Liver (tissue), 9 donors: ENCODE results near the gene KMT5C. TPM values are rescaled to one million over a fixed set of nuclear protein-coding genes. Genes with fewer than 3 reads are reported as not detected.
"Not testable (repeated sequence)": the region's sequence is repeated elsewhere in the genome, so short reads cannot be mapped to it uniquely, and the experiment has no call there.

Experiments
- DNase-seq: peaks from one replicate; pipeline ENCODE4 v3.0.0-alpha.2; 2017; ENCODE audit warnings: low spot score
- H3K27ac ChIP-seq, 2 donors: one replicate each; pipeline ENCODE4 v1.7.0; 2013; ENCODE audit warnings: inconsistent platforms in 2 of 2, low read length in 2 of 2, control low read depth in 1 of 2, low read depth in 1 of 2, mild to moderate bottlenecking in 1 of 2
- H3K27me3 ChIP-seq, 4 donors: one replicate each; pipeline versions ENCODE4 v1.6.1 to v1.7.0; 2013; ENCODE audit warnings: low read length in 3 of 4, inconsistent platforms in 1 of 4, mild to moderate bottlenecking in 1 of 4, moderate library complexity in 1 of 4; ENCODE audit not compliant: control insufficient read depth in 4 of 4, insufficient read depth in 4 of 4
- H3K36me3 ChIP-seq, 4 donors: one replicate each; pipeline versions ENCODE4 v1.6.1 to v1.7.0; 2013; ENCODE audit warnings: low read length in 3 of 4, mild to moderate bottlenecking in 3 of 4, low read depth in 1 of 4, moderate library complexity in 1 of 4; ENCODE audit not compliant: control insufficient read depth in 4 of 4, insufficient read depth in 3 of 4
- H3K4me1 ChIP-seq, 4 donors: one replicate each; pipeline versions ENCODE4 v1.6.1 to v1.7.0; 2013; ENCODE audit warnings: low read length in 3 of 4, mild to moderate bottlenecking in 3 of 4, moderate library complexity in 1 of 4; ENCODE audit not compliant: control insufficient read depth in 4 of 4, insufficient read depth in 4 of 4
- H3K4me3 ChIP-seq, 3 donors: one replicate each; pipeline versions ENCODE4 v1.6.1 to v1.7.0; 2013; ENCODE audit warnings: low read length in 3 of 3, control low read depth in 1 of 3, low read depth in 1 of 3, mild to moderate bottlenecking in 1 of 3
- H3K9ac ChIP-seq, 2 donors: one replicate each; pipeline ENCODE4 v1.7.0; 2013; ENCODE audit warnings: low read length in 2 of 2, mild to moderate bottlenecking in 2 of 2, moderate library complexity in 2 of 2, control low read depth in 1 of 2, low read depth in 1 of 2
- H3K9me3 ChIP-seq, 4 donors: one replicate each; pipeline versions ENCODE4 v1.6.1 to v1.7.0; 2013; ENCODE audit warnings: low read length in 3 of 4; ENCODE audit not compliant: control insufficient read depth in 4 of 4
- ATF3 ChIP-seq: IDR thresholded peaks from 2 replicates; pipeline ENCODE4 v1.6.1; 2016; ENCODE audit warnings: antibody characterized with exemption
- FOXA1 ChIP-seq: IDR thresholded peaks from 2 replicates; pipeline ENCODE4 v1.6.1; 2016; ENCODE audit warnings: antibody characterized with exemption
- FOXA2 ChIP-seq: IDR thresholded peaks from 2 replicates; pipeline ENCODE4 v1.6.1; 2016; ENCODE audit warnings: antibody characterized with exemption
- GABPA ChIP-seq, 2 donors: IDR thresholded peaks in 1 of 2; conservative IDR thresholded peaks in 1 of 2; 2 replicates each; pipeline ENCODE4 v1.6.1; 2016; ENCODE audit warnings: antibody characterized with exemption in 2 of 2, mild to moderate bottlenecking in 1 of 2, moderate library complexity in 1 of 2
- HNF4A ChIP-seq, 2 donors: conservative IDR thresholded peaks; 2 replicates each; pipeline ENCODE4 v1.6.1; 2016; ENCODE audit warnings: antibody characterized with exemption in 2 of 2, mild to moderate bottlenecking in 2 of 2
- MAX ChIP-seq: IDR thresholded peaks from 2 replicates; pipeline ENCODE4 v1.6.1; 2016; ENCODE audit warnings: antibody characterized with exemption
- NR2F2 ChIP-seq: IDR thresholded peaks from 2 replicates; pipeline ENCODE4 v1.6.1; 2016; ENCODE audit warnings: antibody characterized with exemption
- REST ChIP-seq: IDR thresholded peaks from 2 replicates; pipeline ENCODE4 v1.6.1; 2016; ENCODE audit warnings: antibody characterized with exemption, mild to moderate bottlenecking
- SP1 ChIP-seq: IDR thresholded peaks from 2 replicates; pipeline ENCODE4 v1.6.1; 2018; ENCODE audit warnings: antibody characterized with exemption, mild to moderate bottlenecking
- TAF1 ChIP-seq: conservative IDR thresholded peaks from 2 replicates; pipeline ENCODE4 v1.6.1; 2016; ENCODE audit warnings: antibody characterized with exemption, mild to moderate bottlenecking
- ZBTB33 ChIP-seq: IDR thresholded peaks from 2 replicates; pipeline ENCODE4 v1.6.1; 2016; ENCODE audit warnings: antibody characterized with exemption
- WGBS: extraction: QIAGEN DNeasy Blood & Tissue Kit; methylation state at CpG from one replicate; pipeline ENCODE4 v1.1.7; 2013; 5-methylcytosine and 5-hydroxymethylcytosine counted together
- polyA plus RNA-seq, 2 donors: library from polyadenylated mRNA; stranded (reverse) in 1 of 2; unstranded in 1 of 2; fragments of 200-250 nt in 1 of 2; fragments of >200 nt in 1 of 2; fragmentation: Nextera tagmentation in 1 of 2; extraction: Ambion mirVana in 1 of 2; gene quantifications; one replicate each; pipeline versions ENCODE4 v1.2.1 to v1.2.3, GENCODE V29; 2013 to 2015
- total RNA-seq, 2 donors: library from RNA; depleted of rRNA; stranded (reverse); fragments of >200 nt; gene quantifications; one replicate each; pipeline ENCODE4 v1.2.3, GENCODE V29; 2014
- donor health status: healthy.
- donor health status: healthy.
- donor health status: healthy.
- donor health status: healthy.
- donor health status: healthy.

The KMT5C gene
- total and polyA plus RNA-seq, 4 donors, result 1.1 to 11.6 (median 3.0) TPM

GRCh38 chr19:55325172-55325571 lies 14.5 kb upstream of the KMT5C start, which contains the start of gene TMEM150B:
TMEM150B (minus strand) TSS chr19:55325341; CDS start chr19:55321036, 4,305 bp downstream.
- no peak within 1 kb of the TSS for H3K9ac ChIP-seq
- 74% methylated on average over 14 of the region's 14 CpGs for WGBS
- H3K27ac ChIP-seq, result no peak within 1 kb of the TSS
- H3K36me3 ChIP-seq, result no peaks in the 10 kb centered on the region
- no peak within 1 kb of the TSS for H3K4me3 ChIP-seq
- no peaks in the 10 kb centered on the region for H3K9me3 ChIP-seq
- no peaks in the 10 kb centered on the region for H3K4me1 ChIP-seq
- H3K27me3 ChIP-seq, result no peaks in the 10 kb centered on the region
- DNase-seq, result no peak
- TF ChIP-seq REST, result no peak

- H3K27ac ChIP-seq, H3K9ac ChIP-seq, H3K36me3 ChIP-seq, DNase-seq, H3K27me3 ChIP-seq, H3K9me3 ChIP-seq, H3K4me1 ChIP-seq, H3K4me3 ChIP-seq: not testable (repeated sequence)
- WGBS, result 81% methylated on average over 4 of the region's 4 CpGs
Measured at GRCh38 chr19:55328774-55329318, 10.8 kb upstream of the KMT5C start.

GRCh38 chr19:55329791-55330190 lies 9.9 kb upstream of the KMT5C start:
- H3K36me3 ChIP-seq, H3K9ac ChIP-seq, H3K4me1 ChIP-seq, H3K4me3 ChIP-seq, DNase-seq, H3K27me3 ChIP-seq, H3K27ac ChIP-seq, H3K9me3 ChIP-seq: not testable (repeated sequence)
- WGBS, result 85% methylated on average over 6 of the region's 6 CpGs

GRCh38 chr19:55333870-55334269 lies 5.8 kb upstream of the KMT5C start:
- Histone ChIP-seq H3K9me3 (no peaks in the 10 kb centered on the region), H3K9ac (no peak overlapping the region), H3K36me3 (no peaks in the 10 kb centered on the region), H3K27me3 (no peaks in the 10 kb centered on the region), H3K27ac (no peak overlapping the region), H3K4me3 (no peak overlapping the region), H3K4me1 (peaks cover 0 to 5% (median 1%) of the 10 kb centered on the region in 4 donors)
- 57% methylated on average over 11 of the region's 11 CpGs for WGBS
- TF ChIP-seq FOXA2 (no peak), HNF4A (conservative IDR thresholded peaks at IDR 0.05) (peak; percentile 12 to 40), SP1 (peak; percentile 11)
- no peak for DNase-seq

- no peak for DNase-seq
- WGBS, result 81% methylated on average over 7 of the region's 7 CpGs
- no peaks in the 10 kb centered on the region for H3K27me3 ChIP-seq
- no peaks in the 10 kb centered on the region for H3K9me3 ChIP-seq
- H3K36me3 ChIP-seq, result no peaks in the 10 kb centered on the region
- H3K4me1 ChIP-seq, result peaks cover 8 to 17% (median 11%) of the 10 kb centered on the region in 4 donors
- TF ChIP-seq ATF3 (no peak), FOXA2 (no peak), FOXA1 (no peak), GABPA (IDR thresholded peaks at IDR 0.05 in 1 of 2, conservative IDR thresholded peaks at IDR 0.05 in 1 of 2) (no peak), MAX (no peak), HNF4A (conservative IDR thresholded peaks at IDR 0.05) (no peak), NR2F2 (no peak), ZBTB33 (no peak), TAF1 (no peak)
- H3K4me3 ChIP-seq, result no peak overlapping the region
- no peak overlapping the region for H3K9ac ChIP-seq
- no peak overlapping the region for H3K27ac ChIP-seq
Measured at GRCh38 chr19:55336101-55336500, 3.6 kb upstream of the KMT5C start.
